Measurements from ENCODE around the gene OR8H1.

GRCh38 chr11:56271092-56271491 lies 21.0 kb downstream of the OR8H1 start:
- TF ChIP-seq POLR2AphosphoS5 (IDR thresholded peaks at IDR 0.05), result no peak
- no peak for TF ChIP-seq POLR2A (IDR thresholded peaks at IDR 0.05)
- no peak for TF ChIP-seq CTCF (IDR thresholded peaks at IDR 0.05)

Measured in upper lobe of left lung (tissue), 4 donors.